ENCODE measurements around the gene MSI1.

MSI1 gene

DNA sequence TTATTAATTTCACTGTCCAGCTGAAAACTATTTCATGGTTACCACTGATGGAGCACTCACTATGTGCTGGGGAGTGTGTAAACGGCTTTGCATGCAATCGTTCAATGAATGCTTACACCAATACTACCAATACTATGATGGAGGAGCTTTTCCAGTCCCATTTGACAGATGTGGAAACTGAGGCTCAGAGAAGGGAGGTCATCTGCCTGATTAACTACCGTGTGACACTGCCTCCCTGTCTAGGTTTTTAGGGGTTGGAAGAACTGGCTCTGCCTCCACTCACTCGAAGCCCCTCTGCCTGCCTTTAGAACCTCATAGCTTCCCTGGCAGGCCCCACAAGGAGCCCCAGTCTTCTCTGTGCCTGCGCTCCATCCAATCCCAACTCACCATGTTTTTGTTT, 11.9 kb downstream of the MSI1 start:
- H3K27me3 ChIP-seq (replicated peaks; ENCODE audit: control insufficient read depth, insufficient read depth, low read length, poor library complexity, severe bottlenecking), result peaks cover 13% of the 10 kb centered on the region
- no peak overlapping the region for H3K4me3 ChIP-seq (ENCODE audit: insufficient read depth, low read depth, low read length, poor library complexity, severe bottlenecking)
- no peaks in the 10 kb centered on the region for H3K9me3 ChIP-seq (ENCODE audit: control insufficient read depth, low read length)
- H3K27ac ChIP-seq (ENCODE audit: insufficient read depth, low read length, poor library complexity, severe bottlenecking), result no peak overlapping the region
- H3K4me1 ChIP-seq (ENCODE audit: control insufficient read depth, insufficient read depth, low read length, poor library complexity, severe bottlenecking), result no peaks in the 10 kb centered on the region
- no peak for DNase-seq
- H3K36me3 ChIP-seq (ENCODE audit: control insufficient read depth, insufficient read depth, low read length), result no peaks in the 10 kb centered on the region

DNA sequence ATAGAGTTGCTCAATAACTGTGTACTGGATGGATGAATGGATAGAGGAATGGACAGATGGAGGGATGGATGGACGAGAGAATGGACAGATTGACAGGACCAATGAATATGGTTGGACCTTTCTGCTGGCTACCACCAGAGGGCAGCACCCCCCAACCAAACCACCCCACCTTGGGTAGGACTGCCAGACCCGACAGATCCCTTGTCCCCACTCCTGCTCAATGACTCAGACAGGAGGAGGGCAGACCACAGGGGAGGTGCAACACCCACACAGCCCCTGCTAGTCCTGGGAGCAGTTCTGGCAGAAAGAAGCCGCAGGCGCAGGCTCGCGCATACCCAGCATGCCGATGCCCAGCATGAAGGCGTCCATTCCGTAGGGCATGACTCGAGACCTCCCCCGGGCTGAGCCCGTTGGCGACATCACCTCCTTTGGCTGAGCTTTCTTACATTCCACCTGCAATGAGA, 12.4 kb downstream of the MSI1 start:
- Histone ChIP-seq H3K9me3 (ENCODE audit: control insufficient read depth, low read length) (no peaks in the 10 kb centered on the region), H3K27ac (ENCODE audit: insufficient read depth, low read length, poor library complexity, severe bottlenecking) (no peak overlapping the region), H3K27me3 (replicated peaks; ENCODE audit: control insufficient read depth, insufficient read depth, low read length, poor library complexity, severe bottlenecking) (peaks cover 8% of the 10 kb centered on the region), H3K4me1 (ENCODE audit: control insufficient read depth, insufficient read depth, low read length, poor library complexity, severe bottlenecking) (no peaks in the 10 kb centered on the region), H3K4me3 (ENCODE audit: insufficient read depth, low read depth, low read length, poor library complexity, severe bottlenecking) (no peak overlapping the region), H3K36me3 (ENCODE audit: control insufficient read depth, insufficient read depth, low read length) (no peaks in the 10 kb centered on the region)
- DNase-seq, result peak; percentile 47 to 54 (median 52)

DNA sequence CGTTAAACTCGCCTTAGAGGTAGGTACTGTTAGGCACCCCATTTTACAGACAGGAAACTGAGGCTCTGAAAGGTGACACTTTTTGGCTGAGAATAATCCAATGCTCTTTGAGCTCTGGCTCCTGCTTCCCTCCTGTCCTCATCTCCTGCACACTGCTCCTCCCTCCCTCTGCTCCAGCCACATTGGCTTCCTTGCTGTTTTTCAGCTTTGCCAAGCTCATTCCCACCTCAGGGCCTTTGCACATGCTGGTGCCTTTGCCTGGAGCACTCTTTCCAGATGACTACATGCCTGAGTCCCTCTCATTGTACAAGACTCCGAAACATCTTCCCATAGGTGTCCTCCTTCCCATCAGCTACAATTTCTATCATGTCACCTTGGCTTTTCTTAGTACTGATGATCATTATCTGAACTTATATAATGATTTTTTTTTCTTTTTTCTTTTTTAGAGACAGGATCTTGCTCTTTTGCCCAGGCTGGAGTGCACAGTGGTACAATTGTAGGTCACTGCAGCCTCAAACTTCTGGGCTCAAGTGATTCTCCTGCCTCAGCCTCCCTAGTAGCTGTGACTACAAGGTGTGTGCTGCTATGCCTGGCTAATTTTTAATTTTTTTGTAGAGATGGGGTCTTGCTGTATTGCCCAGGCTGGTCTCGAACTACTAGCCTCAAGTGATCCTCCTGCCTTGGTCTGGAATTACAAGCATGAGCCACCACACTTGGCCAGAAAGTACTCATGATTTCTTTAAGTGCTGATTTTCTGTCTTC, 15.2 kb downstream of the MSI1 start:
- Histone ChIP-seq H3K27me3 (replicated peaks; ENCODE audit: control insufficient read depth, insufficient read depth, low read length, poor library complexity, severe bottlenecking) (no peaks in the 10 kb centered on the region), H3K36me3 (ENCODE audit: control insufficient read depth, insufficient read depth, low read length) (no peaks in the 10 kb centered on the region), H3K4me1 (ENCODE audit: control insufficient read depth, insufficient read depth, low read length, poor library complexity, severe bottlenecking) (no peaks in the 10 kb centered on the region), H3K4me3 (ENCODE audit: insufficient read depth, low read depth, low read length, poor library complexity, severe bottlenecking) (no peak overlapping the region), H3K9me3 (ENCODE audit: control insufficient read depth, low read length) (no peaks in the 10 kb centered on the region), H3K27ac (ENCODE audit: insufficient read depth, low read length, poor library complexity, severe bottlenecking) (no peak overlapping the region)
- no peak for DNase-seq

- Histone ChIP-seq H3K36me3 (ENCODE audit: control insufficient read depth, insufficient read depth, low read length) (no peaks in the 10 kb centered on the region), H3K4me3 (ENCODE audit: insufficient read depth, low read depth, low read length, poor library complexity, severe bottlenecking) (no peak overlapping the region), H3K27ac (ENCODE audit: insufficient read depth, low read length, poor library complexity, severe bottlenecking) (no peak overlapping the region), H3K27me3 (replicated peaks; ENCODE audit: control insufficient read depth, insufficient read depth, low read length, poor library complexity, severe bottlenecking) (no peaks in the 10 kb centered on the region), H3K4me1 (ENCODE audit: control insufficient read depth, insufficient read depth, low read length, poor library complexity, severe bottlenecking) (no peaks in the 10 kb centered on the region), H3K9me3 (ENCODE audit: control insufficient read depth, low read length) (no peaks in the 10 kb centered on the region)
- no peak for DNase-seq
These were observed 15.8 kb downstream of the MSI1 start for GRCh38 chr12:120353136-120353535.

DNA sequence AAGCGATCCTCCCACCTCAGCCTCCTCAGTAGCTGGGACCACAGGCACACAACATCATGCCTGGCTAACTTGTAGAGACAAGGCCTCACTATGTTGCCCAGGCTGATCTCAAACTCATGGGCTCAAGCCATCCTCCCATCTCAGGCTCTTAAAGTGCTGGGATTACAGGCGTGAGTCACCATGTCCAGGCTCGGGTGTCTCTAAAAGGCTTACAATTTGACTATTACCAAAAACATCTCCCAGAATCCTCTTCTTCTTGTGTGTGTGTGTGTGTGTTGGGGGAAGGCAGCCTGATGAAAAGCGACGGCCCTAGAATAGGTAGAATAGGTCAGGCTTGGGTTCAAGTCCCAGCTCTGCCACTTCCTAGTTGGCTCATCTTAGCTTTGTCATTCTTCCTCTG, 16.8 kb downstream of the MSI1 start:
- H3K27me3 ChIP-seq (replicated peaks; ENCODE audit: control insufficient read depth, insufficient read depth, low read length, poor library complexity, severe bottlenecking), result no peaks in the 10 kb centered on the region
- no peaks in the 10 kb centered on the region for H3K36me3 ChIP-seq (ENCODE audit: control insufficient read depth, insufficient read depth, low read length)
- H3K4me3 ChIP-seq (ENCODE audit: insufficient read depth, low read depth, low read length, poor library complexity, severe bottlenecking), result no peak overlapping the region
- no peak overlapping the region for H3K27ac ChIP-seq (ENCODE audit: insufficient read depth, low read length, poor library complexity, severe bottlenecking)
- no peaks in the 10 kb centered on the region for H3K4me1 ChIP-seq (ENCODE audit: control insufficient read depth, insufficient read depth, low read length, poor library complexity, severe bottlenecking)
- no peak for DNase-seq
- H3K9me3 ChIP-seq (ENCODE audit: control insufficient read depth, low read length), result no peaks in the 10 kb centered on the region

- H3K4me1 ChIP-seq (ENCODE audit: control insufficient read depth, insufficient read depth, low read length, poor library complexity, severe bottlenecking), result no peaks in the 10 kb centered on the region
- DNase-seq, result no peak
- no peak overlapping the region for H3K27ac ChIP-seq (ENCODE audit: insufficient read depth, low read length, poor library complexity, severe bottlenecking)
- H3K9me3 ChIP-seq (ENCODE audit: control insufficient read depth, low read length), result no peaks in the 10 kb centered on the region
- H3K27me3 ChIP-seq (replicated peaks; ENCODE audit: control insufficient read depth, insufficient read depth, low read length, poor library complexity, severe bottlenecking), result no peaks in the 10 kb centered on the region
- H3K36me3 ChIP-seq (ENCODE audit: control insufficient read depth, insufficient read depth, low read length), result no peaks in the 10 kb centered on the region
- H3K4me3 ChIP-seq (ENCODE audit: insufficient read depth, low read depth, low read length, poor library complexity, severe bottlenecking), result no peak overlapping the region
These were observed 18.2 kb downstream of the MSI1 start for GRCh38 chr12:120350576-120351350.

- Histone ChIP-seq H3K27me3 (replicated peaks; ENCODE audit: control insufficient read depth, insufficient read depth, low read length, poor library complexity, severe bottlenecking) (no peaks in the 10 kb centered on the region), H3K4me3 (ENCODE audit: insufficient read depth, low read depth, low read length, poor library complexity, severe bottlenecking) (no peak overlapping the region), H3K9me3 (ENCODE audit: control insufficient read depth, low read length) (no peaks in the 10 kb centered on the region), H3K27ac (ENCODE audit: insufficient read depth, low read length, poor library complexity, severe bottlenecking) (no peak overlapping the region), H3K36me3 (ENCODE audit: control insufficient read depth, insufficient read depth, low read length) (no peaks in the 10 kb centered on the region), H3K4me1 (ENCODE audit: control insufficient read depth, insufficient read depth, low read length, poor library complexity, severe bottlenecking) (no peaks in the 10 kb centered on the region)
- no peak for DNase-seq
These were observed 21.2 kb downstream of the MSI1 start for GRCh38 chr12:120347766-120348165.

DNA sequence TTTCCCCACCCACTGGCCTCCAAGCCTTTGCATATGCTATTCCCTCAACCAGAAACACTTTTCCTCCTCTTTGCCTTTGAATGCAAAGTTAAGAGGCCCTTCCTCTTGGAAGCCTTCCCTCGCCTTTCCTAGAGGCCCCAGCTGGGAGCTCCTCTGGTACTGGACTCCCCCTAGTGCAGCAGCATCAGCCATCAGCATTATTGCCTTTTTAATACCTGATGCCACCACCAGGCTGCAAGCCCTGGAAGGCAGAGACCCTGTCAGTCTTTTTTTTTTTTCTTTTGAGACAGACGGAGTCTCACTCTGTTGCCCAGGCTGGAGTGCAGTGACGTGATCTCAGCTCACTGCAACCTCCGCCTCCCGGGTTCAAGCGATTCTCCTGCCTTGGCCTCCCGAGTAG, 22.3 kb downstream of the MSI1 start:
- H3K4me1 ChIP-seq (ENCODE audit: control insufficient read depth, insufficient read depth, low read length, poor library complexity, severe bottlenecking), result no peaks in the 10 kb centered on the region
- H3K9me3 ChIP-seq (ENCODE audit: control insufficient read depth, low read length), result no peaks in the 10 kb centered on the region
- no peaks in the 10 kb centered on the region for H3K36me3 ChIP-seq (ENCODE audit: control insufficient read depth, insufficient read depth, low read length)
- DNase-seq, result no peak
- H3K27ac ChIP-seq (ENCODE audit: insufficient read depth, low read length, poor library complexity, severe bottlenecking), result no peak overlapping the region
- H3K4me3 ChIP-seq (ENCODE audit: insufficient read depth, low read depth, low read length, poor library complexity, severe bottlenecking), result no peak overlapping the region
- no peaks in the 10 kb centered on the region for H3K27me3 ChIP-seq (replicated peaks; ENCODE audit: control insufficient read depth, insufficient read depth, low read length, poor library complexity, severe bottlenecking)

DNA sequence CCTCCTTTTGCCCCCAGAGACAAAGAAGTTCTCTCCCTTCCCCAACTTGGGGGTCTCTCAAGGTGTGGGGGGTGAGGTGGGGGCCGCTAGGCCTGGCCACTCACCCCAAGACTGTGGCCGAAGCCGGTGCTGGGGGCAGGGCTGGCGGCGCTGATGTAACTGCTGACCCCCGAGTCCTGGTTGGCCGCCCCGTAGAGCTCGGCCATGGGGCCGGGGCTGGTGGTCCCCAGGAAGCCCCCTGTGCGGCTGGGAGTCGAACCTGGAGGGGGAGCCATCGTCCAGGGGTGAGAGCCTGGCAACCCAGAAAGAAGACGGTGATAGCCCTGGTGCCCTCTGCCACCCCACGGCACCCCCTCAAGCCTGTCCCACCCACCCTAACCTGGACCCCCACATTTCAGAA, 22.9 kb downstream of the MSI1 start:
- no peaks in the 10 kb centered on the region for H3K36me3 ChIP-seq (ENCODE audit: control insufficient read depth, insufficient read depth, low read length)
- no peaks in the 10 kb centered on the region for H3K4me1 ChIP-seq (ENCODE audit: control insufficient read depth, insufficient read depth, low read length, poor library complexity, severe bottlenecking)
- no peaks in the 10 kb centered on the region for H3K9me3 ChIP-seq (ENCODE audit: control insufficient read depth, low read length)
- no peak overlapping the region for H3K27ac ChIP-seq (ENCODE audit: insufficient read depth, low read length, poor library complexity, severe bottlenecking)
- no peak overlapping the region for H3K4me3 ChIP-seq (ENCODE audit: insufficient read depth, low read depth, low read length, poor library complexity, severe bottlenecking)
- DNase-seq, result no peak
- H3K27me3 ChIP-seq (replicated peaks; ENCODE audit: control insufficient read depth, insufficient read depth, low read length, poor library complexity, severe bottlenecking), result no peaks in the 10 kb centered on the region

- no peak overlapping the region for H3K27ac ChIP-seq (ENCODE audit: insufficient read depth, low read length, poor library complexity, severe bottlenecking)
- H3K4me1 ChIP-seq (ENCODE audit: control insufficient read depth, insufficient read depth, low read length, poor library complexity, severe bottlenecking), result no peaks in the 10 kb centered on the region
- no peaks in the 10 kb centered on the region for H3K9me3 ChIP-seq (ENCODE audit: control insufficient read depth, low read length)
- no peak for DNase-seq
- no peaks in the 10 kb centered on the region for H3K27me3 ChIP-seq (replicated peaks; ENCODE audit: control insufficient read depth, insufficient read depth, low read length, poor library complexity, severe bottlenecking)
- H3K4me3 ChIP-seq (ENCODE audit: insufficient read depth, low read depth, low read length, poor library complexity, severe bottlenecking), result no peak overlapping the region
- H3K36me3 ChIP-seq (ENCODE audit: control insufficient read depth, insufficient read depth, low read length), result no peaks in the 10 kb centered on the region
These were observed 25.3 kb downstream of the MSI1 start for GRCh38 chr12:120343692-120344091.
